ENCODE results near the gene TTC34.
"Not testable (repeated sequence)": the region's sequence is repeated elsewhere in the genome, so short reads cannot be mapped to it uniquely, and the experiment has no call there.

DNA sequence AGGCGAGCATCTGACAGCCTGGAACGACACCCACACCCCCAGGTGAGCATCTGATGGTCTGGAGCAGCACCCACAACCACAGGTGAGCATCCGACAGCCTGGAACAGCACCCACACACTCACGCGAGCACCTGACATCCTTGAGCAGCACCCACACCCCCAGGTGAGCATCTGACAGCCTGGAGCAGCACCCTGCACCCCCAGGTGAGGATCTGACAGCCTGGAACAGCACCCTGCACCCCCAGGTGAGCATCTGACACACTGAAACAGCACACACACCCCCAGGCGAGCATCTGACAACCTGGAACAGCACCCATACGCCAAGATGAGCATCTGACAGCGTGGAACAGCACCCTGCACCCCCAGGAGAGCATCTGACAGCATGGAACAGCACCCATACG, 106.7 kb downstream of the TTC34 start:
- TF ChIP-seq CTCF (conservative IDR thresholded peaks at IDR 0.05 in 1 of 2, IDR thresholded peaks at IDR 0.05 in 1 of 2; ENCODE audit: low read depth in 1 of 2, low read length in 2 of 2); EZH2 (IDR thresholded peaks at IDR 0.05; ENCODE audit: low read length, missing control alignments): not testable (repeated sequence)

Data from fibroblast of lung (primary cell).